GM18502 (cell line): ENCODE results near the gene RNU2-1.
"Not testable (repeated sequence)": the region's sequence is repeated elsewhere in the genome, so short reads cannot be mapped to it uniquely, and the experiment has no call there.

Source experiments
- ATAC-seq: cut with Tn5 transposase; IDR thresholded peaks from one replicate; pipeline ENCODE4 v1.9.1; 2021; ENCODE audit warnings: mild to moderate bottlenecking; ENCODE audit not compliant: unreplicated experiment, poor library complexity

RNU2-1 gene

DNA sequence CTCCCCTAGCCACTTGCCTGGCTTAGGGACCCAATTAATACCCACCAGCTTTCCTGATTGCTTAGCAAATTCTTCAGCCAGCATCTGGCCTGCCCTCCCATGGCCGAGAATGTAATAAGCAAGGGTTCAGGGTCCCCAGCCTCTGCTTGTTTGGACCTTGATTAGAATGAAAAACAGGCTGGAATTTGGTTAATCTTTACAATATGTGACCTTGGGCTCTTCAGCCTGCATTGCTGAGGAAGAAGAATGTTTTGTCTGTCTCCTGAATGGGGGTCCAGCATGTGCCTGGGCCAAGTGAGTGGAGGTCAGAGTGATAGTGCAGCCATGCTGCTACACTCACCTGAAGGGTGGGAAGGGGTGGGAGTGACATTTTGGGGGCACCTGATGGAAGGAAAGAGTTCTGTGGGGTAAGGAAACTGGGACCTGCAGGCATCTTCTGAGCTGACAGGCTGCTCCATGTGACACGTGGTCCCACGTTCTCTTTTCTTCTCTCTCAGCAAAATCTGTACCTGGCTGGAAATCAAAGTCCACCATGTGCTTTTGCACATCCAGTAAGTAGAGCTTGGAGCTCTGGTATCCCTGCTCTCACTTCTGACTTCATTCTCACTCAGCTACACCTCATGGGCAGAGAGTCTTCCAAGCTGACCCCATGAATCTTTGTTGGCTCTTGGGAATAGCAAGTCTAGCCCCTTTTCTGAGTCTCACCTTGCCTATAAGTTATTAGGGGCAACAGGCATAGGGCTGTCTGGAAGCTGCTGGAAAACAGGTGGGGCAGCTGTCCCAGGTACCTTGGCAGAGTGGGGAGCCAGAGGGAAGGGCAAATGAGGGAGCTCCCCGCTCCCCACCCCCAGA lies 16.8 kb downstream of the RNU2-1 start:
- no peak for ATAC-seq

DNA sequence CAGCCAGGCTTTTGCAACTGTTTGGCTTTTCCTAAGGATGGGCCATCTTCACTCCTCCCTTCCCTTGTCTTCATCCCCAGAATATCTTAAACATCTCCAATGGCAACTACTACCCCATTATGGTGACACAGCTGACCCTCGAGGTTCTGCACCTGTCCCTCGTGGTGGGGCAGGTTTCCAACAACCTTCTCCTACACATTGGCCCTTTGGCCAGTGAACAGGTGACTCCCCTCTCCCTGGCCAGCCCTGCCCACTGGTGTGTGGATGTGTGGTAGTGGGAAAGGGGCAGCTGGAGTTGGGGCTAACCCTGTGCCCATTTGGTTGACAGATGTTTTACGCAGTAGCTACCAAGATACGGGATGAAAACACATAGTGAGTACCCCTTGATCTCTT lies 17.4 kb downstream of the RNU2-1 start:
- ATAC-seq = no peak

DNA sequence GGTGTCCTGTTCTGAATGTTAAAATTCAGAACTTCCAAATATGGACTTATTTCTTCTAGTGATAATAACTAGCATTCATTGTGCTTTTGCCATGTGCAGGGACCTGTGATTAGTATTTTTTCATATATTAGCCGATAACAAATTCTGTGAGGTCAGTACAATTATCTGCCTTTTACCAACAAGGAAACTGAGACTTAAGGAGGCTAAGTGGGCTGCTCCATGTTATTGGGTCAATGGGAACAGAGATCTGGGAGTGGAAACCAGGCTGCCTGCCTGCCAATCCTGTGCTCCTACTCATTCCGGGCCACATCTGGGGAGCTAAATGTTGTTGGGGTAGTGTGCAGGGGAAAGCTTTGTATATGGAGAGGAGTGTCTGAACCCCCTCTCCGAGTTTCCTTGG lies 18.4 kb downstream of the RNU2-1 start:
- ATAC-seq = no peak

- no peak for ATAC-seq
These were observed 20.2 kb downstream of the RNU2-1 start for GRCh38 chr17:43213545-43213944.

DNA sequence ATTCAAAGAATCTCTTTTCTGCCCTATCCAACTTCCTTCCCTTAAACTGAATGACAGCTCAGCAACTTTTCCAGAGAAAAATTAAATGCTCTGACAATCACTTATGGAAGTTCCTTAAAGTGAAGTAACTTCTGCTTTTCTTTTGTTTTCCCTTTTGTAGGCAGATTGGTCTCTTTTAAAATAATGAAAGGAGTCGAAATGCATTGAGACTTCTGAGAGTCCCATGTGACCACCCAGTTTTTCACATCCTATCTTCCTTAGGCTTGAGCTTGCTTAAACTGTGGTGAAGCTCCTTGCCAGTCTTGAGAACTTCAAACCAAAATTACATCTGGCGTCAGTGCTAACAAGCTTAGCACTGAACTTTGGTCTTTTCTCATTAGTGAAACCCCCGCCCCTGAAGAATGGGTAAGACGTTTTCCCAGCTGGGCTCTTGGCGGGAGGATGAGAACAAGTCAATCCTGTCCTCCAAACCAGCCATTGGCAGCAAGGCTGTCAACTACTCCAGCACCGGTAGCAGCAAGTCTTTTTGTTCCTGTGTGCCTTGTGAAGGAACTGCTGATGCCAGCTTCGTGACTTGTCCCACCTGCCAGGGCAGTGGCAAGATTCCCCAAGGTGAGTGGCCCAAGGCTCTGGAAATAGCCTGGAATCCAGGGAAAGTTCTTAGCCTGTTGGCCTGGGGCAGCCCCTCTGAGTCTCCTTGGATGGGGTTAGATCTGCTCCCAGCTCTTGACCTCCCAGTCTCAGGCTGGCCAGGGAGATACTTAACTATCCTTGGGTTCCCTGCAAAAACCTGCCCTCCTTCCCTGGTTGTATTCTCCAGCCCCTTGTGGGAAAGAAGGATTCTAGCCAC lies 20.9 kb downstream of the RNU2-1 start:
- no peak for ATAC-seq

DNA sequence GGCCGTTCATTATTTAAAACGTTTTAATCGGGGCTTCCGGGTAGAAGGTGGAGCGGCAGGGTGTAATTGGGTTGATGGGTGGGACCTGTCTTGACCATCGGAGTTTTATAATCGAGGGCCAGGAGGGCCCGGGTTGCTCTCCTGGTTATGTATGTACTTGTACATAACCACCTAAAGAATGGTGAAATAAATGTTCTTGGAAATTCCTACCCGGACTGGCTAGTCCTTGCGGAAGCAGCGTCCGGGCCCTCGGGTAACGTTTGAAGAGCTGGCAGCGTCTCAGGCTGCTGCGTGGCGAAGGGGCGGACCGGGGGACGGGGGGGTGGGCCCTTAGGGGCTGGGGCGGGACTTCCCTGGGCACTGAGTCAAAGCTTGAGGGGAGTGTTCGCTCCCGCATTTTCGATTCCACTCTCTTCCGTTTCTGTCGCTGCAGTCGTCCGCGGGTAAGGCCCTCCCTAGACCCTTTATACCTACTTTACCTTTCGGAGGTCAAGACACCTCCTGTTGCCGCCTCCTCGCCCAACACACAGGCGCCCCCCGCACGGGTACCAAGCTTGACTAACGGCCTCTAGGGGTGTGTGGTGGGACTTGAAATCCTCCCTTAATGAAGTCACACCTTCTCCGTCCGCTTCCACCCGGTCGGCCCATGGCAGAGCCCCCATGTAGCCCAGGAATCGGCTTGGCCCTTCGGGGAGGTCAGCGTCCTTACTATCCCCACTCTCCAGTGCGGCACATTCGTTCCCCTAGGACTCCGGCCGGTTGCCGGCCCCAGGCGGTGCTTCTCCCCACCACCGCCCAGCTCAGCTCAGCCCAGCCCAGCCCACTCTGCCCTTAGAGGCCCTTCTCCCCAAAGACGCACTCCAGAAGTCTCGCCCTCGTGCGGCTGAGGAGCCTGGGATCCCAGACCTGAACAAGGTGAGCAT lies 22.0 kb downstream of the RNU2-1 start, which contains the start of gene TMEM106A:
Gene TMEM106A (plus strand): TSS at position 396 of the 923 bp plus-strand sequence. CDS start 1,167 bp downstream, outside the sequence.
- peak; percentile 78 for ATAC-seq

GRCh38 chr17:43211123-43211479 lies 22.7 kb downstream of the RNU2-1 start:
- ATAC-seq = no peak

DNA sequence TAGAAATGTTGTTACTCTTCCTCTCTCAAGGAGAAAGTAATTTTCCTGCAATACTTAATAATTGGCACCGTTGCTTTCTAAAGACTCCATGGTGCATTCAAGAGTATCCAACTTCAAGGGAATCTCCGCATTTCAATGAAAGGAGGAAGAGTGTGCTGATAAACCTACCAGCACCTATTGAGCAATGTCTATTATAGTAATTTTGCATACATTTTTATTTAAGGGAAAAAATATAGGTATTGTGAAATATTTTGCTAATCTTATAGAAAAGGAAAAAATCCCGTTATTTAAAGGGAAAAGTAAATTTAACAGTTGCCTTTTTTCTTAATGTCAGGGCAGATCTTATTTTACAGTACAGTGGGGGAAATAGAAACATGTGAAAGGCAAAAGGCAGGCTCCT lies 23.2 kb downstream of the RNU2-1 start:
- no peak for ATAC-seq

GRCh38 chr17:43203013-43203412 lies 30.8 kb downstream of the RNU2-1 start:
- not testable (repeated sequence) for ATAC-seq

GRCh38 chr17:43200127-43200526 lies 33.6 kb downstream of the RNU2-1 start:
- ATAC-seq = no peak

DNA sequence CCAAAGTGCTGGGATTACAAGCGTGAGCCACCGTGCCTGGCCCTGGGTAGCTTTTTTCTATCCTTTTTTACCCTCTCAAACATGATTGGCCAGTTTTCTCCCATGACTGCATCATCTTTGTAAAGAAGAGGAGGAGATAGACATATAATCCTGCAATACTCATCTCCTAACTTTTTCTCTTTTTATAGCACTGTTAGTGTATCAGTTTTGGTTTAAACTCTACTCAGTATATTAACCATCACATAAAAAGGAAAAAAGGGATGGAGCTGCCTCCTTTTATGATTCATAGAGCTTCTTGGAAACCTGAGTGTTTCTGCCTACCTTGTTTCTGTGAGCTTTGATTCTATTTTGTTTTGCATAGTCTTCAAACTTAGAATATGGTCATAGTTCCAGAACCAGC lies 34.1 kb downstream of the RNU2-1 start:
- no peak for ATAC-seq

GRCh38 chr17:43193251-43193650 lies 40.5 kb downstream of the RNU2-1 start:
- no peak for ATAC-seq

GRCh38 chr17:43186656-43187055 lies 47.1 kb downstream of the RNU2-1 start:
- ATAC-seq = not testable (repeated sequence)

- ATAC-seq = no peak
These were observed 49.9 kb downstream of the RNU2-1 start for GRCh38 chr17:43183921-43184320.
